Uterus (tissue), 4 donors: ENCODE data around the gene CCDC117. TPM values are rescaled to one million over a fixed set of nuclear protein-coding genes. Genes with fewer than 3 reads are reported as not detected.
A peak's percentile ranks its signal among the peaks of the same experiment; 100 is the strongest.
"Not testable (repeated sequence)": the region's sequence is repeated elsewhere in the genome, so short reads cannot be mapped to it uniquely, and the experiment has no call there.

Experiments
- DNase-seq, 2 donors: peaks; one replicate each; pipeline ENCODE4 v3.0.0-alpha.2; 2019 to 2020
- H3K27ac ChIP-seq, 2 donors: fragments of 200-600 bp; sonication (generic); 1 replicate in 1 of 2; 2 replicates in 1 of 2; pipeline ENCODE4 v1.5.1; 2016 to 2018
- H3K27me3 ChIP-seq, 2 donors: fragments of 200-600 bp; sonication (generic); one replicate each; pipeline ENCODE4 v1.5.1; 2018 to 2019; ENCODE audit warnings: control low read depth in 1 of 2
- H3K36me3 ChIP-seq, 2 donors: fragments of 200-600 bp; sonication (generic); one replicate each; pipeline ENCODE4 v1.5.1; 2019; ENCODE audit warnings: control low read depth in 1 of 2
- H3K4me1 ChIP-seq, 2 donors: fragments of 200-600 bp; sonication (generic); one replicate each; pipeline ENCODE4 v1.5.1; 2018 to 2019; ENCODE audit warnings: control low read depth in 1 of 2
- H3K4me3 ChIP-seq, 2 donors: fragments of 200-600 bp; sonication (generic); 1 replicate in 1 of 2; 2 replicates in 1 of 2; pipeline ENCODE4 v1.5.1; 2018 to 2019; ENCODE audit warnings: mild to moderate bottlenecking in 1 of 2
- H3K9me3 ChIP-seq, 2 donors: fragments of 200-600 bp; sonication (generic); one replicate each; pipeline ENCODE4 v1.5.1; 2019; ENCODE audit warnings: control low read depth in 1 of 2
- POLR2A ChIP-seq, 2 donors: fragments of 450-650 bp; IDR thresholded peaks; one replicate each; pipeline ENCODE4 v1.6.1; 2016; ENCODE audit warnings: antibody characterized with exemption in 2 of 2, mild to moderate bottlenecking in 1 of 2, moderate library complexity in 1 of 2
- intact Hi-C: fragments of 100-400 bp; cut with DNase I; formaldehyde crosslinking; loops from one replicate; pipeline ENCODE4 v1.15.1; 2023; ENCODE audit warnings: low total_unique reads
- total RNA-seq, 4 donors: library from RNA; depleted of rRNA in 3 of 4; stranded (reverse); fragments of >200 nt in 3 of 4; gene quantifications; one replicate each; pipeline versions ENCODE4 v1.1.0 to v1.2.4, GENCODE V29; 2014 to 2023
- TF ChIP-seq, protein P1 (sequence below), 4 experiments: fragments of 200-600 bp in 2 of 4; fragments of 450-650 bp in 2 of 4; sonication (generic) in 2 of 4; IDR thresholded peaks; one replicate each; pipeline ENCODE4 v1.5.1; 2016 to 2019; ENCODE audit warnings: antibody characterized with exemption in 4 of 4, mild to moderate bottlenecking in 2 of 4, moderate library complexity in 1 of 4
- donor health status: DM: yes; HTN: yes; CAD: no.

The CCDC117 gene
- total RNA-seq, 4 donors from 2014 or later: 13.8 to 49.8 (median 19.5) TPM

- Histone ChIP-seq H3K36me3 (no peaks in the 10 kb centered on the region), H3K4me3 (no peak overlapping the region), H3K4me1 (no peaks in the 10 kb centered on the region), H3K9me3 (no peaks in the 10 kb centered on the region), H3K27me3 (no peaks in the 10 kb centered on the region), H3K27ac (peak overlapping the region; percentile 55 to 59)
- intact Hi-C loops: no loop called here
- no peak for TF ChIP-seq POLR2A (IDR thresholded peaks at IDR 0.05)
- TF ChIP-seq, protein P1, sequence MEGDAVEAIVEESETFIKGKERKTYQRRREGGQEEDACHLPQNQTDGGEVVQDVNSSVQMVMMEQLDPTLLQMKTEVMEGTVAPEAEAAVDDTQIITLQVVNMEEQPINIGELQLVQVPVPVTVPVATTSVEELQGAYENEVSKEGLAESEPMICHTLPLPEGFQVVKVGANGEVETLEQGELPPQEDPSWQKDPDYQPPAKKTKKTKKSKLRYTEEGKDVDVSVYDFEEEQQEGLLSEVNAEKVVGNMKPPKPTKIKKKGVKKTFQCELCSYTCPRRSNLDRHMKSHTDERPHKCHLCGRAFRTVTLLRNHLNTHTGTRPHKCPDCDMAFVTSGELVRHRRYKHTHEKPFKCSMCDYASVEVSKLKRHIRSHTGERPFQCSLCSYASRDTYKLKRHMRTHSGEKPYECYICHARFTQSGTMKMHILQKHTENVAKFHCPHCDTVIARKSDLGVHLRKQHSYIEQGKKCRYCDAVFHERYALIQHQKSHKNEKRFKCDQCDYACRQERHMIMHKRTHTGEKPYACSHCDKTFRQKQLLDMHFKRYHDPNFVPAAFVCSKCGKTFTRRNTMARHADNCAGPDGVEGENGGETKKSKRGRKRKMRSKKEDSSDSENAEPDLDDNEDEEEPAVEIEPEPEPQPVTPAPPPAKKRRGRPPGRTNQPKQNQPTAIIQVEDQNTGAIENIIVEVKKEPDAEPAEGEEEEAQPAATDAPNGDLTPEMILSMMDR (IDR thresholded peaks at IDR 0.05): no peak
- DNase-seq: no peak
Measured at GRCh38 chr22:28819253-28820096, 47.0 kb downstream of the CCDC117 start.

- no peak overlapping the region for H3K4me3 ChIP-seq
- no peak for DNase-seq
- H3K27ac ChIP-seq: no peak overlapping the region
- H3K36me3 ChIP-seq: no peaks in the 10 kb centered on the region
- no peaks in the 10 kb centered on the region for H3K27me3 ChIP-seq
- no peaks in the 10 kb centered on the region for H3K4me1 ChIP-seq
- intact Hi-C loops: no loop called here
- H3K9me3 ChIP-seq: no peaks in the 10 kb centered on the region
- TF ChIP-seq, protein P1 (IDR thresholded peaks at IDR 0.05): no peak
- no peak for TF ChIP-seq POLR2A (IDR thresholded peaks at IDR 0.05)
Measured at GRCh38 chr22:28820885-28821284, 48.4 kb downstream of the CCDC117 start.

DNA sequence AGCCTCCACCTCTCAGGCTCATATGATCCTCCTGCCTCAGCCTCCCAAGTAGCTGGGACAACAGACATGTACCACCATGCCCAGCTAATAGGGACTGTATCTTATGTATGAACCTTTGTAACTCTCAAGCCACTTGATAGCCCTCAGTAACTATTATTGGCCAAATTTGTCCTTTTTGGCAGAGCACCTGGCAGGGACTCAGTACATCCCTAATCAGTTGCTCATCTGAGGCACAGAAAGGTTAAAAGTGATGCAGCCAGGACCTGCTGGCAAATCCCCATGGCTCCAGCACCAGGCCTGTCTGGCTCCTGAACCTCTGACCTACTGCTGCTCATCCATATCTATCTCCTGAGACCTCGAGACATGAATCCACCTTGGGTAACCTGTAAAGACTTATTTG lies 49.0 kb downstream of the CCDC117 start:
- TF ChIP-seq, protein P1 (IDR thresholded peaks at IDR 0.05): no peak
- Histone ChIP-seq H3K27ac (no peak overlapping the region), H3K36me3 (no peaks in the 10 kb centered on the region), H3K4me1 (no peaks in the 10 kb centered on the region), H3K4me3 (no peak overlapping the region), H3K9me3 (no peaks in the 10 kb centered on the region), H3K27me3 (no peaks in the 10 kb centered on the region)
- intact Hi-C loops: no loop called here
- no peak for DNase-seq

GRCh38 chr22:28822930-28823551 lies 50.5 kb downstream of the CCDC117 start:
- Histone ChIP-seq H3K4me1 (no peaks in the 10 kb centered on the region), H3K36me3 (no peaks in the 10 kb centered on the region), H3K9me3 (no peaks in the 10 kb centered on the region), H3K4me3 (no peak overlapping the region), H3K27ac (no peak overlapping the region), H3K27me3 (no peaks in the 10 kb centered on the region)
- DNase-seq: no peak
- intact Hi-C loops: no loop called here
- no peak for TF ChIP-seq POLR2A (IDR thresholded peaks at IDR 0.05)
- TF ChIP-seq, protein P1 (IDR thresholded peaks at IDR 0.05): no peak

DNA sequence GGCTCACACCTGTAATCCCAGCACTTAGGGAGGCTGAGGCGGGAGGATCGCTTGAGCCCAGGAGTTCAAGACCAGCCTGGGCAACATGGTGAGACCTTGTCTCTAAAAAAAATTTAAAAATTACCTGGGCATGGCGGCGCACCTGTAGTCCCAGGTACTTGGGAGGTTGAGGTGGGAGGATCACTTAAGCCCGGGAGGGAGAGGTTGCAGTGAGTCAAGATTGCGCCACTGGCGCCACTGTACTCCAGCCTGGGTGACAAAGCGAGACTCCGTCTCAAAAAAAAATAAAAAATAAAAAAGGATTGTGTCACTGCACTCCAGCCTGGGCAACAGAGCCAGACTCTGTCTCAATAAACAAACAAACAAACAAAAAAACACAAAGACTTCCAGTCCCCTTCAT lies 52.0 kb downstream of the CCDC117 start:
- H3K27me3 ChIP-seq, H3K4me3 ChIP-seq, H3K4me1 ChIP-seq, intact Hi-C loops, DNase-seq, H3K36me3 ChIP-seq, H3K9me3 ChIP-seq, H3K27ac ChIP-seq: not testable (repeated sequence)

DNA sequence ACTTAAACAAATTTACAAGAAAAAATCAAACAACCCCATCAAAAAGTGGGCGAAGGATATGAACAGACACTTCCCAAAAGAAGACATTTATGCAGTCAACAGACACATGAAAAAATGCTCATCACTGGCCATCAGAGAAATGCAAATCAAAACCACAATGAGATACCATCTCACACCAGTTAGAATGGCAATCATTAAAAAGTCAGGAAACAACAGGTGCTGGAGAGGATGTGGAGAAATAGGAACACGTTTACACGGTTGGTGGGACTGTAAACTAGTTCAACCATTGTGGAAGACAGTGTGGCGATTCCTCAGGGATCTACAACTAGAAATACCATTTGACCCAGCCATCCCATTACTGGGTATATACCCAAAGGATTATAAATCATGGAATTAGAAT lies 53.9 kb downstream of the CCDC117 start:
- not testable (repeated sequence) for H3K36me3 ChIP-seq, H3K27me3 ChIP-seq, H3K4me3 ChIP-seq, H3K9me3 ChIP-seq, H3K27ac ChIP-seq, DNase-seq, H3K4me1 ChIP-seq
- intact Hi-C loops: loop anchor here (5.0 kb wide), 1 partner anchor 224 kb away; no protein-coding TSS in a partner anchor
